K562 (cell line): Measurements from ENCODE around the gene CYCS. TPM values are rescaled to one million over a fixed set of nuclear protein-coding genes. Genes with fewer than 3 reads are reported as not detected.

Experiments used
- JUND ChIP-seq, 2 experiments: IDR thresholded peaks; 2 replicates in 1 of 2; 3 replicates in 1 of 2; pipeline ENCODE4 v1.6.1; 2011; ENCODE audit warnings: borderline replicate concordance in 2 of 2, low read depth in 2 of 2, low read length in 2 of 2, improper control_type of control experiment in 1 of 2, missing biosample characterization in 1 of 2, missing genetic modification characterization in 1 of 2, missing genetic modification reagents in 1 of 2
- RBM17 ChIP-seq: fragments of 200-400 bp; formaldehyde crosslinking; IDR thresholded peaks from 2 replicates; pipeline ENCODE4 v1.6.1; 2017; ENCODE audit warnings: low read depth, mild to moderate bottlenecking, low read length, borderline replicate concordance
- XRCC5 ChIP-seq: fragments of 200-400 bp; formaldehyde crosslinking; IDR thresholded peaks from 2 replicates; pipeline ENCODE4 v1.6.1; 2017; ENCODE audit warnings: low read depth, mild to moderate bottlenecking, low read length
- YY1 ChIP-seq, 3 experiments: IDR thresholded peaks; 2 replicates each; pipeline ENCODE4 v1.6.1; 2011; ENCODE audit warnings: low read length in 2 of 3, mild to moderate bottlenecking in 2 of 3, moderate library complexity in 2 of 3, borderline replicate concordance in 1 of 3, control low read depth in 1 of 3, low read depth in 1 of 3; ENCODE audit not compliant: insufficient read depth in 3 of 3, insufficient replicate concordance in 2 of 3, control insufficient read depth in 1 of 3, insufficient read length in 1 of 3; ENCODE audit errors: extremely low read depth in 1 of 3
- polyA plus RNA-seq, 8 experiments: library from polyadenylated mRNA; depleted of rRNA in 4 of 8; stranded (reverse) in 5 of 8; unstranded in 3 of 8; fragments of >200 nt; fragmentation: Nextera tagmentation in 2 of 8; fragmentation: Illumina TruSeq in 1 of 8; extraction: Ambion mirVana in 2 of 8; extraction: Trizol in 1 of 8; gene quantifications; 2 replicates each; pipeline versions ENCODE4 v1.2.1 to v1.2.3, GENCODE V29; 2011 to 2014; ENCODE audit warnings: inconsistent platforms in 1 of 8, missing spikeins in 1 of 8
- total RNA-seq, 7 experiments: library from RNA; depleted of rRNA in 6 of 7; stranded (reverse); fragments of >200 nt in 6 of 7; fragmentation: Illumina TruSeq in 2 of 7; extraction: Trizol in 2 of 7; gene quantifications; 2 replicates each; pipeline versions ENCODE4 v1.2.1 to v1.2.3, GENCODE V29; 2011 to 2021; ENCODE audit warnings: low replicate concordance in 1 of 7
- TF ChIP-seq, protein P1 (sequence below), 3 experiments: IDR thresholded peaks in 2 of 3; conservative IDR thresholded peaks in 1 of 3; 2 replicates each; pipeline ENCODE4 v1.5.1; 2011 to 2012; ENCODE audit warnings: low read length in 3 of 3, mild to moderate bottlenecking in 3 of 3, control low read depth in 2 of 3, improper control_type of control experiment in 1 of 3, inconsistent platforms in 1 of 3, low read depth in 1 of 3, mixed read lengths in 1 of 3, moderate library complexity in 1 of 3; ENCODE audit not compliant: insufficient read depth in 2 of 3
- TF ChIP-seq, protein P2 (sequence below): sonication (generic); formaldehyde crosslinking; IDR thresholded peaks from 2 replicates; pipeline ENCODE4 v1.8.0; 2022; ENCODE audit warnings: mild to moderate bottlenecking, missing genetic modification reagents, borderline replicate concordance
- TF ChIP-seq, protein P3 (sequence below), 2 experiments: fragments of 450-650 bp; formaldehyde crosslinking in 1 of 2; IDR thresholded peaks; 2 replicates each; pipeline versions ENCODE4 v1.4.0 to v1.6.1; 2014 to 2020; ENCODE audit warnings: mild to moderate bottlenecking in 2 of 2, borderline replicate concordance in 1 of 2, low read depth in 1 of 2
- TF ChIP-seq, protein P4 (sequence below), 2 experiments: fragments of 450-650 bp; conservative IDR thresholded peaks; 2 replicates each; pipeline ENCODE4 v1.6.1; 2017; ENCODE audit warnings: mild to moderate bottlenecking in 2 of 2, moderate library complexity in 2 of 2

CYCS gene
- total and polyA plus RNA-seq, 9 of the 15 experiments (the other 6 are each of a cell fraction or from before 2014, with no cell fraction given) = 206 to 1,425 (median 438) TPM

DNA sequence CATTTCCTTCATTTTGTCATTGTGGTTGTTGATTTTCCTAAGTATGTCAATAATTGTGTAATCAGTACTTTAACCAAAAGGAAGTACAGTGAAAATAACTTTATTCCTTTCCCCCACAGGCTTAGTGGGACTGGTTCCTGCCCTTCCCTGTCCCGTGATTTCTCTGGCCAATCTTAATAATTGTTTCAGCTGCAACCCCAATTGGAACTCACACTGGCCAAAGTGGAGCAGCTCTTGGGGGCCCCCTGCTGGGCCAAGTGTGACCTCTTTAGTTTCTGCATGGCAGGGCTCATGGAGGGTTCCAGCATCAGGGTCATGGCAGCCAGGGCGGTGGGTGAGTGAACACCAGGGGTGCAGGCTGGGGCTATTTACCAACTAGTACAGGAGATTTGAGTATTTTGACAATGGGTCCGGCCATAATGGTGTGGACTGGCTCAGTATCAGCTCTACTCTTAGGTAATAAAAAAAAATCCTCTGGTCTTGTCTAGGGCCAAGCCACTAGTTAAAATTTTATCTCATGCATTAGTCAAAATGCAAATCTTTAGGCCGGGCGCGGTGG, 31.7 kb downstream of the CYCS start (continued):
- peak; percentile 33; the same call in 1 of the 2 replicates for TF ChIP-seq JUND (IDR thresholded peaks at IDR 0.05; ENCODE audit: borderline replicate concordance, low read depth, low read length)
- TF ChIP-seq JUND (tag; IDR thresholded peaks at IDR 0.05; ENCODE audit: borderline replicate concordance, low read depth, low read length) = peak; percentile 21; the same call in 1 of the 3 replicates
- TF ChIP-seq, protein P1, sequence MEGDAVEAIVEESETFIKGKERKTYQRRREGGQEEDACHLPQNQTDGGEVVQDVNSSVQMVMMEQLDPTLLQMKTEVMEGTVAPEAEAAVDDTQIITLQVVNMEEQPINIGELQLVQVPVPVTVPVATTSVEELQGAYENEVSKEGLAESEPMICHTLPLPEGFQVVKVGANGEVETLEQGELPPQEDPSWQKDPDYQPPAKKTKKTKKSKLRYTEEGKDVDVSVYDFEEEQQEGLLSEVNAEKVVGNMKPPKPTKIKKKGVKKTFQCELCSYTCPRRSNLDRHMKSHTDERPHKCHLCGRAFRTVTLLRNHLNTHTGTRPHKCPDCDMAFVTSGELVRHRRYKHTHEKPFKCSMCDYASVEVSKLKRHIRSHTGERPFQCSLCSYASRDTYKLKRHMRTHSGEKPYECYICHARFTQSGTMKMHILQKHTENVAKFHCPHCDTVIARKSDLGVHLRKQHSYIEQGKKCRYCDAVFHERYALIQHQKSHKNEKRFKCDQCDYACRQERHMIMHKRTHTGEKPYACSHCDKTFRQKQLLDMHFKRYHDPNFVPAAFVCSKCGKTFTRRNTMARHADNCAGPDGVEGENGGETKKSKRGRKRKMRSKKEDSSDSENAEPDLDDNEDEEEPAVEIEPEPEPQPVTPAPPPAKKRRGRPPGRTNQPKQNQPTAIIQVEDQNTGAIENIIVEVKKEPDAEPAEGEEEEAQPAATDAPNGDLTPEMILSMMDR (IDR thresholded peaks at IDR 0.05 in 2 of 3, conservative IDR thresholded peaks at IDR 0.05 in 1 of 3; ENCODE audit: insufficient read depth in 2 of 3, low read depth in 1 of 3, low read length in 3 of 3) = peak; percentile 91 to 94 (median 91)
- TF ChIP-seq, protein P2, sequence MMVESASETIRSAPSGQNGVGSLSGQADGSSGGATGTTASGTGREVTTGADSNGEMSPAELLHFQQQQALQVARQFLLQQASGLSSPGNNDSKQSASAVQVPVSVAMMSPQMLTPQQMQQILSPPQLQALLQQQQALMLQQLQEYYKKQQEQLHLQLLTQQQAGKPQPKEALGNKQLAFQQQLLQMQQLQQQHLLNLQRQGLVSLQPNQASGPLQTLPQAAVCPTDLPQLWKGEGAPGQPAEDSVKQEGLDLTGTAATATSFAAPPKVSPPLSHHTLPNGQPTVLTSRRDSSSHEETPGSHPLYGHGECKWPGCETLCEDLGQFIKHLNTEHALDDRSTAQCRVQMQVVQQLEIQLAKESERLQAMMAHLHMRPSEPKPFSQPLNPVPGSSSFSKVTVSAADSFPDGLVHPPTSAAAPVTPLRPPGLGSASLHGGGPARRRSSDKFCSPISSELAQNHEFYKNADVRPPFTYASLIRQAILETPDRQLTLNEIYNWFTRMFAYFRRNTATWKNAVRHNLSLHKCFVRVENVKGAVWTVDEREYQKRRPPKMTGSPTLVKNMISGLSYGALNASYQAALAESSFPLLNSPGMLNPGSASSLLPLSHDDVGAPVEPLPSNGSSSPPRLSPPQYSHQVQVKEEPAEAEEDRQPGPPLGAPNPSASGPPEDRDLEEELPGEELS = no peak
- no peak for TF ChIP-seq RBM17
- TF ChIP-seq, protein P3, sequence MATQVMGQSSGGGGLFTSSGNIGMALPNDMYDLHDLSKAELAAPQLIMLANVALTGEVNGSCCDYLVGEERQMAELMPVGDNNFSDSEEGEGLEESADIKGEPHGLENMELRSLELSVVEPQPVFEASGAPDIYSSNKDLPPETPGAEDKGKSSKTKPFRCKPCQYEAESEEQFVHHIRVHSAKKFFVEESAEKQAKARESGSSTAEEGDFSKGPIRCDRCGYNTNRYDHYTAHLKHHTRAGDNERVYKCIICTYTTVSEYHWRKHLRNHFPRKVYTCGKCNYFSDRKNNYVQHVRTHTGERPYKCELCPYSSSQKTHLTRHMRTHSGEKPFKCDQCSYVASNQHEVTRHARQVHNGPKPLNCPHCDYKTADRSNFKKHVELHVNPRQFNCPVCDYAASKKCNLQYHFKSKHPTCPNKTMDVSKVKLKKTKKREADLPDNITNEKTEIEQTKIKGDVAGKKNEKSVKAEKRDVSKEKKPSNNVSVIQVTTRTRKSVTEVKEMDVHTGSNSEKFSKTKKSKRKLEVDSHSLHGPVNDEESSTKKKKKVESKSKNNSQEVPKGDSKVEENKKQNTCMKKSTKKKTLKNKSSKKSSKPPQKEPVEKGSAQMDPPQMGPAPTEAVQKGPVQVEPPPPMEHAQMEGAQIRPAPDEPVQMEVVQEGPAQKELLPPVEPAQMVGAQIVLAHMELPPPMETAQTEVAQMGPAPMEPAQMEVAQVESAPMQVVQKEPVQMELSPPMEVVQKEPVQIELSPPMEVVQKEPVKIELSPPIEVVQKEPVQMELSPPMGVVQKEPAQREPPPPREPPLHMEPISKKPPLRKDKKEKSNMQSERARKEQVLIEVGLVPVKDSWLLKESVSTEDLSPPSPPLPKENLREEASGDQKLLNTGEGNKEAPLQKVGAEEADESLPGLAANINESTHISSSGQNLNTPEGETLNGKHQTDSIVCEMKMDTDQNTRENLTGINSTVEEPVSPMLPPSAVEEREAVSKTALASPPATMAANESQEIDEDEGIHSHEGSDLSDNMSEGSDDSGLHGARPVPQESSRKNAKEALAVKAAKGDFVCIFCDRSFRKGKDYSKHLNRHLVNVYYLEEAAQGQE (IDR thresholded peaks at IDR 0.05; ENCODE audit: borderline replicate concordance) = peak; percentile 79
- TF ChIP-seq, protein P3 (CRISPR knock-in tag; IDR thresholded peaks at IDR 0.05; ENCODE audit: low read depth) = no peak
- peak in 1 of 3 experiments; percentile 82 for TF ChIP-seq YY1 (IDR thresholded peaks at IDR 0.05; ENCODE audit: borderline replicate concordance in 1 of 3, control insufficient read depth in 1 of 3, extremely low read depth in 1 of 3, insufficient read depth in 3 of 3, insufficient read length in 1 of 3, insufficient replicate concordance in 2 of 3, low read depth in 1 of 3, low read length in 2 of 3)
- TF ChIP-seq, protein P4, sequence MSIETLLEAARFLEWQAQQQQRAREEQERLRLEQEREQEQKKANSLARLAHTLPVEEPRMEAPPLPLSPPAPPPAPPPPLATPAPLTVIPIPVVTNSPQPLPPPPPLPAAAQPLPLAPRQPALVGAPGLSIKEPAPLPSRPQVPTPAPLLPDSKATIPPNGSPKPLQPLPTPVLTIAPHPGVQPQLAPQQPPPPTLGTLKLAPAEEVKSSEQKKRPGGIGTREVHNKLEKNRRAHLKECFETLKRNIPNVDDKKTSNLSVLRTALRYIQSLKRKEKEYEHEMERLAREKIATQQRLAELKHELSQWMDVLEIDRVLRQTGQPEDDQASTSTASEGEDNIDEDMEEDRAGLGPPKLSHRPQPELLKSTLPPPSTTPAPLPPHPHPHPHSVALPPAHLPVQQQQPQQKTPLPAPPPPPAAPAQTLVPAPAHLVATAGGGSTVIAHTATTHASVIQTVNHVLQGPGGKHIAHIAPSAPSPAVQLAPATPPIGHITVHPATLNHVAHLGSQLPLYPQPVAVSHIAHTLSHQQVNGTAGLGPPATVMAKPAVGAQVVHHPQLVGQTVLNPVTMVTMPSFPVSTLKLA (conservative IDR thresholded peaks at IDR 0.05) = no peak
- 0 out of 2 replicates have a peak, but pooled peaks have one; percentile 69 for TF ChIP-seq XRCC5
